Caki2 (cell line): ENCODE measurements around the gene SERTAD4. TPM values are rescaled to one million over a fixed set of nuclear protein-coding genes. Genes with fewer than 3 reads are reported as not detected.
"Not testable (repeated sequence)": the region's sequence is repeated elsewhere in the genome, so short reads cannot be mapped to it uniquely, and the experiment has no call there.

ENCODE experiments used
- DNase-seq: peaks from one replicate; pipeline ENCODE4 v3.0.0-alpha.2; 2015; ENCODE audit warnings: low read depth
- in situ Hi-C: cut with HindIII; loops from 2 replicates; pipeline ENCODE4 v1.10.0; 2016; ENCODE audit warnings: low sequenced_read_pairs, low pct_unique_long_range_greater_than_20kb, mixed read lengths
- total RNA-seq: library from RNA; depleted of rRNA; stranded (reverse); fragments of >200 nt; shearing (Covaris generic); gene quantifications from 2 replicates; pipeline ENCODE4 v1.2.3, GENCODE V29; 2014; ENCODE audit warnings: low replicate concordance; rRNA removed

The SERTAD4 gene
- total RNA-seq = 0.95 and 1.1 TPM in 2 replicates

DNA sequence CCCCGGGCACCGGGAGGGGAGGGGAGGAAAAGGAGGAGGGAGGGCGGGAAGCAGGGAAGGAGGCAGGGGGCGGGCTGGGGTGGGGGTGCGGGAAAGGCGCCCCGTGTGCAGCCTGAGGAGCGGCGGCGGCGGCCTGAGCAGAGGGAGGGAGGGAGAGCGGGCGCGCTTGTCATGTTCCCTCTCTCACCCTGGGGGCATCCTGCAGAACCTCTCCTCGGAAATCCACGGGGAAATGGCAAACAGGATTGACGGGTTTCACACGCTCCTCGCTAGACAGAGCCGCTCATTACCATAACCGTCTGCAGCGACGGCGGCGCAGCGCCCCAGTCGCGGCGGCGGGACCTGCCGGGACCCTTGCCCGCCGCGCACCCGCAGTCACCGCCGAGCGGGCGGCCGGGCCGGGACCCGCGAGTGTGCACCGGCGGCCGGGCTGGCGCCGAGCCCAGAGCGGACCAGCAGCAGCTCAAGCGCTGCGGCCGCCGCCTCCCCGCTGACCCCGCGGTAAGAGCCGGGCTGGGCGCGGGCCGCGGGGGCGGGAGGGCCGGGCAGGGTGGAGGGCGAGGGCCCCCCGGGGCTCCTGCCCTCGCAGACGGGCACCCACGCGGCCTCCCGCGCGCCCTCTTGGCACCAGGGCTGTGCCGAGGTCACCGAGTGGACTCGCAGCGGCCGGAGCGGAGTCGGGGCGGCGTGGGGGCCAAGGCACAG, at the start of gene SERTAD4:
Gene SERTAD4 (plus strand): TSS at position 286 of the 705 bp plus-strand sequence. CDS start 5,165 bp downstream, outside the sequence.
- in situ Hi-C loops = no loop called here
- DNase-seq = peak; percentile 31

DNA sequence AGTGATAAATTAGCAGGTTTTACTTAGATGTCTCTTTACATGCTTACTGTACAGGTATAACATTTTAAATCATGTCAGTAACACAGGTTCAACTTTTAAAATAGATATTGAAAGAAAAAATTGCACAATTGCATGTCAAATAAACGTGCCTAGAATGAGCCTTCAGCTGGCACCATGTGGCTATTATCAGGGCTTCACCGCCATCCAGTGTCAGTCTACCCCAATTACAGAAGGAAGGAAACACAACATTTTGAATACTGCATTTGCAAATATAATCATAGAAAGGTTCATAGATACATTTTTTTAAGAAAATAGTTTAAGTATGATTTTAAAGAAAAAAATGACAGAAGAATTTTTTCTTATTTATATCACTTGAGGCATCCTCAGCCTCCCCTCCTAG, 47.5 kb upstream of the SERTAD4 start:
- DNase-seq = no peak
- in situ Hi-C loops = no loop called here

DNA sequence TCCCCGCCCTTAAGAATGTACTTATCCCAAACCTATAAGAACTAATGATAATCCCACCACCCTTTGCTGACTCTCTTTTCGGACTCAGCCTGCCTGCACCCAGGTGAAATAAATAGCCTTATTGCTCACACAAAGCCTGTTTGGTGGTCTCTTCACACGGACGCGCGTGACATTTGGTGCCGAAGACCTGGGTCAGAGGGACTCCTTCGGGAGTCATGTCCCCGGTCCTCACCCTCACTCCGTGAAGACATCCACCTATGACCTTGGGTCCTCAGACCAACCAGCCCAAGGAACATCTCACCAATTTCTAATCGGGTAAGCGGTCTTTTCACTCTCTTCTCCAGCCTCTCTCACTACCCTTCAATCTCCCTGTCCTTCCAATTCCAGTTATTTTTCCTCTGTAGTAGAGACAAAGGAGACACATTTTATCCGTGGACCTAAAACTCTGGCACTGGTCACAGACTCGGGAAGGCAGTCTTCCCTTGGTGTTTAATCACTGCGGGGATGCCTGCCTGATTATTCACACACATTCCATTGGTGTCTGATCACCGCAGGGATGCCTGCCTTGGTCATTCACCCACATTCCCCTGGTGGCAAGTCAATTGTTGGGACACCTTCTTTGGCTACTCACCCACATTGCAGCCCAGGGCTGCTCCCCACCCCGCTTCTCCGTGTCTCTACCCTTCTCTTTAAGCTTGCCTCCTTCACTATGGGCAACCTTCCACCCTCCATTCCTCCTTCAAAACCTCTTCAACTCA, 44.6 kb upstream of the SERTAD4 start:
- DNase-seq = peak; percentile 28
- in situ Hi-C loops = not testable (repeated sequence)

DNA sequence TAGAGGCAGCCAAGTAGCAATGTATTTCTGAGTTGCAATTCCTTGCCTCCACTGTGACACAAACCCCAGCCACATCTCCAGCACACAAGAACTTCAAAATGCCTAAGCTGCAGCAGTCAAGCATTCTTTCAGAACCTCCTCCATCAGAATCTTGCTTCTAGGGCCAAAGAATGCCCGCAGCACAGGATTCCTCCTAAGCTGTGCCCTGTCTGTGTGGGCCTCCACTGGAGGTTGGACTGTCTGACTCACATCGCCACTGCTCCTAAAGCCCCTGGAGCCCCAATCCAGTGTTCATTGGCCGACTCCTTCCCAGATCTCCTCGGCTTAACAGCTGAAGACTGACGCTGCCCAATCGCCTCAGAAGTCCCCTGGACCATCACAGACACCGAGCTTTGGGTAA, 43.2 kb upstream of the SERTAD4 start:
- DNase-seq = no peak
- in situ Hi-C loops = no loop called here

DNA sequence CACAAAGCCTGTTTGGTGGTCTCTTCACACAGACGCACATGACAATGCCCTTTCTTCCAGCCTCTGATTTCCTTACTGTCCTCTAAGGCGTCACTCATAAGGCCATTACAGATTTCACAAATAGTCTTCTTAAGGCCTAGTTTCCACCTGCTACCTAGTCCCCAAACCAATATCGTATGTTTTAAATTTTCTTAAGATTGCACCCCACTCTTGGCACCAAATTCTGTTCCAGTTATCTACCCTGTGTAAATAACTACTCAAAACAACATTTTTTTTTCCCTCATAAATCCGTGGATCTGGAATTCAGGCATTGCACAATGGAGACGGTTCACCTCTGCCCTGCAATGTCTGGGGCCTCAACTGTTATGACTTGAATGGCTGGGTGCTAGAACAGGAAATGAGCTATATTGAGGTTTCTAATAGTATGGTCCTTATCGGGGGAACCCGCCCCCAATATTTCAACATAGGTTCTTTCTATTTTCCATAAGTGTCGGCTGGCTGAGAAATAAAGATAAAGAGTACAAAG, 36.9 kb upstream of the SERTAD4 start:
- no peak for DNase-seq
- in situ Hi-C loops = no loop called here

DNA sequence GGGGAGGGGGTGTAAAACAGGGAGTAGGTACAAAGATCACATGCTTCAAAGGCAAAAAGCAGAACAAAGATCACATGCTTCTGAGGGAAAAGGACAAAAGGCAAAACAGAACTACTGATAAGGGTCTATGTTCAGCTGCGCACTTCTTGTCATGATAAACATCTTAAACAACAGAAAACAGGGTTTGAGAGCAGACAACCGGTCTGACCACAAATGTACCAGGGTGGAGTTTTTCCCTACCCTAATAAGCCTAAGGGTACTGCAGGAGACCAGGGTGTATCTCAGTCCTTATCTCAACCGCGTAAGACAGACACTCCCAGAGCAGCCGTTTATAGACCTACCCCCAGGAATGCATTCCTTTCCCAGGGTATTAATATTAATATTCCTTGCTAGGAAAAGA, 36.3 kb upstream of the SERTAD4 start:
- in situ Hi-C loops, DNase-seq: not testable (repeated sequence)

DNA sequence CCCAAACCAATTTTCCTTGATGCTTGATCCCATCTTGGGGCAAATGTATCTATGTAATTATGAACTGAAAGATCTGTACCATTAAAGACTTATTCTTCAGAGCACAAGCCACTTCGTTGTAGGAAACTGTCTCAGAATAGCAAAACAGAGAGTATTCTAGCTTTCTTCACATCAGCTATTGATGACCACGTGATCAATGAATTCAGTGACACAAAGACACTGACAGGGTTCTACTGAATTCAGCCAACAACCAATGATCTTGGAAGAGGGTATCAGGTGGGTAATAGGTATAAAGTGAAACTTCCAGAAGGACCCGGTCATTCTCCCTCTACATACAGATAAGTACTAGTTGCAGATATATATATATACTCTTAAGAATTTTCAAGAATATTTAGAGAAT, 33.8 kb upstream of the SERTAD4 start:
- in situ Hi-C loops = no loop called here
- DNase-seq = no peak

DNA sequence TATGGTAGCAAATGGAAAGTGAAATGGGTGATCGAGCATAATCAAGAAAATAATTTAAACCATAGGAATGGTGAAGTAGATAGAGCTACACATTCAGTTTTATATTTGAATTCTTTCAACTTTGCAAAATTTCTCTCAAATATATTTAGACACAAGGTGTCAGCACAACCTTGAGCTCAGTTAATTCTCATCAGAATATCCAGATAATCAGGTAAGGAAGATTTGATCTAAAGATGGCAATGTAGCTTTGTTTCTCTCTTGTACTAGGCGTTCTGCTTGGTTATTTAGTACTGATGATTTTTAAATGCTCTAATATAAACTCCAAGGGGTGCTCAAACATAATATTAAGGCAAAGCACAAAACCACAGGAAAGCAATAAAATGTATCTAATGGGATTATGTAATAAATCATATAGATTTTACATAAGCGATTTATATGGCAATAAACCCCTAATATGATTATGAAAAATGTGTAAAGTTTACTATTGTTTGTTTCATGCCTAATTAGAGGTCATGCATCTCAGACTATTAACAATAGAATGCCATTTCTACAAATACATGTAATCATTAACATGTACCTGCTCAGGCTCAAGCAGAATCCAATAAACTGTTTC, 32.4 kb upstream of the SERTAD4 start:
- in situ Hi-C loops = no loop called here
- no peak for DNase-seq

DNA sequence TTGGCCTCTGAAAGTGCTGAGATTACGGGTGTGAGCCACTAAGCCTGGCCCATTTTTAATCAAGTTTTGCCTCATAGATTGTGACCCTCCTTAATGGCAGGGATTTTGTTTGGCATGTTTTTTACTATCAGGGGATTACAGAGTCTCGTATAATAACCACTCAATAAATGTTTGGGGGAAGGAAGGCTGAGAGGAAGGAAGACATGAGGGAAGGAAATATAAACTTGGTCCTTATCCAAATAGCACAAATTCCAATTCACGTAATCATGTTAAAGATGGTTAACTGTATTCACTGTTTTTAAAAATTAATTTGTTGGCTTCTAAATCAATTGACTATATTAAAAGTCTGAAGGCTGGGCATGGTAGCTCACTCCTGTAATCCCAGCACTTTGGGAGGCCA, 30.9 kb upstream of the SERTAD4 start:
- no peak for DNase-seq
- in situ Hi-C loops = no loop called here

DNA sequence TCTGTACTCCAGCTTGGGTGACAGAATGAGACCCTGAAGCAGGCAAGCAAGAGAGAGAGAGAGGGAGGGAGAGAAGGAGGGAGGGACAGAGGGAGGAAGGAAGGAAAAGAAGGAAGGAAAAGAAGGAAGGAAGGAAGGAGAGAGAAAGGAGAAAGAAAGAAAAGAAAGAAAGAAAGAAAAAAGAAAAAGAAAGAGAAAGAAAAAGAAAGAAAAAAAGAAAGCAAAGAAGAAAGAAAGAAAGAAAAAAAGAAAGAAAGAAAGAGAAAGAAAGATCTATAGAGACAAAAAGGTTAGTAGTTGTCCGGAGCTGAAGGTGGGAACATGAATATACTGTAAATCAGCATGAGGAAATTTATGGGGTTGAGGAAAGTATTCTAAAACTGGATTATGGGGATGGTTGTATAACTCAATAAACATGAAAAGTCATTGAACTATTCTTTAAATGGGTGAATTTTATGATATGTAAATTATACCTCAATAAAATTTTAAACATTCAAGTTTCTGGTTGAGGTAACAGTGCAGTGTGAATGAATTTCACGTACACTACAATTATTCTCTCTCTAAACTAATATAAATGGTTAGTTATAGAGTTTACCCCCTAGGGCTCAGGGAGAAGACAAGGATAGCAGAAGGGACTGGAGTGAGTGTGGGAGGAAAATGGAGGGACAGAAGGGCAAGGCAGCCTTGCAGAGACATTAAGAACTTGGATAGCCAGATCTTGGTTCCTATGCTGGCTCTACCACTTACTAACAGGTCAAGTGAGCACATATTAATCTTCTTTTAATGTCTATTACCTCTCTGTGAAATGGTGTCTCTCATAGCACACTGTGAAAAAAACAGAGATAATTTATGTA, 24.8 kb upstream of the SERTAD4 start:
- in situ Hi-C loops = no loop called here
- no peak for DNase-seq

DNA sequence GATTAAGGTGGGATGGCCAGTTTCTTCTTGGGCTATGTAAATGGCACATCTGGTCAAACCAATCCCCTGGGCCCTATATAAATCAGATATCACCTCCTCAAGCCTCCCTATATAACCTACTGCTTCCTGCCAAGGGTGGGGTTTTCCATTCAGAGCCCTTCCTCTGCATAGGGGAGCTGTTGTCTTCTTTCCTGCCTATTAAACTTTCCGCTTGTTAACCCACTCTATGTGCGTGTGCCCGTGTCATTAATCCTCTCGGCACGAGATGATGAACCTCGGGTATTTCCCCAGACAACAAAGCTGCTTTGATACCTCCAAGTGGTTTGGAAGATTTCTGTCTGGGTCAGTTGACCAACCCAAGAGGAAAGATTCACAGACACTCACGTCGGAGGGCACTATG, 19.3 kb upstream of the SERTAD4 start:
- no peak for DNase-seq
- in situ Hi-C loops = no loop called here

DNA sequence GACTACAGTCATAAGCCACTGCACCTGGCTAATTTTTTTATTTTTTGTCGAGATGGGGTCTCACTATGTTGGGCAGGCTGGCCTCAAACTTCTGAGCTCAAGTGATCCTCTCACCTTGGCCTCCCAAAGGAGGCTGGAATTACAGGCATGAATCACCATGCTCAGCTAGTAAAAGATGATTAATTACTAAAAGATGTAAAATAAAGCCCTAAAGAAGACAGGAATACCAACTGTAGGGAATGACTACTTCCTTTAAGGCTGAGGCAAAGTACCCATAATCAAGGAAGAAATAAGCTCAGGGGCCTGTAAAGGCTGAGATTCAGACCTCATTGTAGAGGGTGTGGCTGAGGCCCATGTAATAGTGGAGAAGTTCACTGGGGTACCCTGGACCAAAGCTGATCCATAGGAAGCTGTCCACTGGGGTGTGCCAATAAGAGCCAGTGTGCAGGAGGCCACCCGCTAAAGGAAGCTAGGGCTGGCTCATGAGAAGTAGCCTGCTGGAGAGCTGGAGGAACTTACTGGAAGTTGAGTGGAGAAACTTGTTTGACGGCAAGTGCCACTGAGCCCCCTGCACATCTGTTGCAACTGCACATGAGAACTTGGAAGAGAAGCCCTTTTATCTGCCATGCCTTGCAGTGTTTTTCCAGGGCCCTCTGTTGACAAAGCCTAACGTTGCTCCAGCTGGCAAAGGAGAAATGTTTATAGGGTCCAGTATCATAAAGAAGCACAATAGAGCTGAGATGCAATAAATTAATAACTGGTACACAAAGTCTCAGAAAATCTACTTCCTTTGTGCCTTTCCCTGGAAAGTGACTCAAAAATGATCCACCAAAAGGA, 17.8 kb upstream of the SERTAD4 start:
- in situ Hi-C loops = no loop called here
- DNase-seq = no peak

DNA sequence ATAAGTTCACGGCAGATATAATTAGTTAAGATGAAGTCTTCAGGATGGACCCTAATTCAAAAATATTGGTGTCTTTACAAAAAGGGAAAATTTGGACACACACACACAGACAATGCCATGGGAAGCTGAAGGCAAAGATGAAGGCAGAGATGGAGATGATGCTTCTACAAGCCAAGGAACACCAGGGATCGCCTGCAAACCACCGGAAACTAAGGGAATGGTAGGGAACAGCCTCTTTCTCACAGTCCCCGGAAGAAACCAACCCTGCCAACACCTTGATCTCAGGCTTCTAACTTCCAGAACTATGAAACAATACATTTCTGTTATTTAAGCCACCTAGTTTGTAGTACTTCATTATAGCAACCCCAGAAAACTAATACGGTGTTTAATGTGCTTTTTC, 15.1 kb upstream of the SERTAD4 start:
- in situ Hi-C loops = no loop called here
- no peak for DNase-seq

DNA sequence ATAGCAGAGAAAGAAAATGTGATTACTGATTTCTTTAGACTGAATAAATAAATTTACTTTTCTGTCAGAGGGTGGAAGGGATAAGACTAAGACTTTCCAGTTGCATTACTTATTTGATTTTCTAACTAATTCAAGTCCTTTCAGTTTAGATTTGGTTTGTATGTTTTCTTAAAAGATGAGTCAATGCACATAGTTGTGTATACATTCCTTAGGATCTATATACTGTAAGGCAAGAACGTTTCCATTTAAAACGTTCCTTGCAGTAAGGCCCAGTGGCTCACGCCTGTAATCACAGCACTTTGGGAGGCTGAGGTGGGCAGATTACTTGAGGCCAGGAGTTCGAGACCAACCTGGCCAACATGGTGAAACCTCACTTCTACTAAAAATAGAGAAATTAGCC, 14.5 kb upstream of the SERTAD4 start:
- no peak for DNase-seq
- in situ Hi-C loops = no loop called here

DNA sequence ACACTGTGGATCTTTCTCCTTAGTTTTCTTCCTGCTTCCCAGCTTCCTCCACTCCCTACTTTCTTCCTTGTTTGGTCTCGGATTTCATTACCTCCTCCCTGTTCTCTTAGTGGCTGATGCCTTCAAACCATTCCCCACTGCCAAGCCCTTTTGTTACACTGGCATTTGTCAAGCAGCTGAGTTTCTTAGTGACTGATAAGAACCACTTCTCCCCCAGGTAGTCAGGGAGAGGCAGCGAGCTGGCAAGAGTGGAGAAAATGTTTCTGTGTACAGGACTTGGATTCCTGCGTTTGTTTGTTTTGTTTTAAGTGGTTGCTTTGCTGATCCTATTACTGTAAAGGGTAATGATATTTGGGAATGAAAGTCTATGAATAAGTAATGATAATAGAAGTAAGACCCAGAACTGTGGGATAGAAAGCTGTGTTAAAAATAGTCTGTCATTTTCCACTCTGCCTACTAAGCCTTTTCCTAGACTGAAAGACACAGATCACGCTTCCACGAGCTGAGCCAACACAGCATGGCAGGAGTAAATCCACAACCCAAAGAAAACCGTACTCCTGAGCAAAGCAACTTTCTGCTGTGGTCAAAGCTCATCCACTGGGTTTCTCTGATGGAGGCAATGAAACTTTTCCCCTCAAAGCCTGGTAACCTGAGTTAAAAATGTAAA, 10.1 kb upstream of the SERTAD4 start:
- in situ Hi-C loops = no loop called here
- peak; percentile 74 for DNase-seq

DNA sequence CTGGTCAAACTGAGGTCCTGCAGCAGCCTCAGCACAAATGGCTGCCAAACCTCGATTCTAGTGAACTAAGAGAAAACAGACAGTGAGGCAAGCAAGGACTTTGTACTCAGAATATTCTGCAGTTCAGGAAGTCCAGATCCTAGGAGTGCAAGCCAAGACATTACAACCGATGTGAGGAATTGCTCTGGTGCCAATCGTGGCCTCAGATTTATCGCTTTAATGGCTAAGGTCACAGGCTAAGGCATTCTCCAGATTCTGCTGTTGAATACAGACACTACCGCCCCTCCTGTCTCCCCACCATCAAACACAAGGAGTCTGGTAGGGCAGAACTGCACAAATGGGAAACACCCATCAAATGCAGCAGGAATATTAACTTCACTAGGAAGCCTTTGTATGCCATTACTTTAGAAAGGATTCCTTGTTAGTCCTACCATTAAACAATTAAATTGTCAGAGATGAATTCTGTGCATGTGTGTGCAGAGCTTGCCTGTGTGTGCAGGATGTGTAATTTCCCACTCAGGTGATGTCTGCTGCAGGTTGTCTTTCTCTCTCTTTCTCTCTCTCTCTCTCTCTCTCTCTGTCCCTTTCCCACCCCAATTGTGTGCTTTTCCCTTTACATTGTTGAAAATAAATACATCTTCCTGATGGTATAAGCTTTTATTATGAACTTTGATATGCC, 9.2 kb upstream of the SERTAD4 start:
- in situ Hi-C loops = no loop called here
- no peak for DNase-seq
